ENCODE results near the gene ALOX15B. TPM values are rescaled to one million over a fixed set of nuclear protein-coding genes. Genes with fewer than 3 reads are reported as not detected.

ALOX15B gene
- total and polyA plus RNA-seq, 9 of the 15 experiments (the other 6 are each of a cell fraction or from before 2014, with no cell fraction given), result 0.04 TPM; not detected in 8

DNA sequence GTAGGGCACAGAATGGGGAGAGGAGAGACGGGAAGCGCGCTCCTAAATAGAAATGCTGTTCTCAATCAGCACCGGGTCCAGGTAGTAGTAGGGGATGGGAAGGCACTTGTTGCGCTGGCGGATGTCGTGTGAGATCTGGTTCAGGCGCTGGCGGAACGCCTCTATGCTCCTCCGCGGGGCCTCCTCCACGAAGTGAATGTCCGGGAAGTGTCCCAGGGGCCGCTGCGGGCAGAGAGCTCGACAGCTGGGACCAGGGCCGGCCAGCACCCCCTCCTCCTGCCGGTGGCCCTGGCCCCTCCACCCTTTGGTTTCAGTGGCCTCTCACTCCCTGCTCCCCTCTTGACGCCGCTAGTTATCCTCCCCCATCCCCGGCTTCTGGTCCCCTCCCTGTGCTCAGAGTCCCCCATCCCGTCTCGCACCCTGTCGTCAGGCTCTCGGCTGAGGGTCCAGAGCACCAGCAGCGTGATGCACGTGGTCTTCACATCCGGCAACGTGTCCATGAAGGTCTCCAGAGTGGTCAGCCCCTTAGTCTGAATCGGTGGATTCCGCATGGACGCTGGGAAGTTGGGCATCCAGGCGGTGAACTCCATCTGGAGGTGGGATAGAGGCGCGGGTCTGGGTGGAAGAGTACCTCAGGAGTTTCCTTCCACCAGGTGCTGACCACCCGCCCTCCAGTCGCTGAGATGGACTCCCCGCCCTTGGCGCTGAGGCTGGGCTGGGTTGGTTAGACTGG lies 34.0 kb downstream of the ALOX15B start:
- Histone ChIP-seq H3K4me2 (ENCODE audit: insufficient read depth, low read length) (no peak overlapping the region), H3K9me1 (ENCODE audit: control insufficient read depth, insufficient read depth, low read length) (no peaks in the 10 kb centered on the region), H3K4me3 (no peak overlapping the region), H3K79me2 (ENCODE audit: control insufficient read depth, insufficient read depth, low read length) (no peaks in the 10 kb centered on the region), H3K27me3 (ENCODE audit: control insufficient read depth in 2 of 2, insufficient read depth in 2 of 2, low read length in 2 of 2) (peaks cover 0 to 25% of the 10 kb centered on the region in 2 experiments; a peak in 3 of 5 replicates), H3K9me3 (replicated peaks; ENCODE audit: control insufficient read depth, insufficient read depth, low read depth, low read length) (no peaks in the 10 kb centered on the region), H3K4me1 (replicated peaks in 1 of 2; ENCODE audit: control insufficient read depth in 2 of 2, insufficient read depth in 2 of 2, low read length in 2 of 2) (peaks cover 5 to 24% of the 10 kb centered on the region in 2 experiments; a peak in 3 of 5 replicates), H3K9ac (ENCODE audit: insufficient read depth in 1 of 2, low read depth in 2 of 2, low read length in 2 of 2) (peak overlapping the region in 1 of 2 experiments; percentile 58; a peak in 2 of 4 replicates), H3K27ac (ENCODE audit: extremely low read depth, low read depth, low read length) (no peak overlapping the region), H2AFZ (ENCODE audit: low read depth, low read length) (no peak overlapping the region), H3K36me3 (ENCODE audit: control insufficient read depth, insufficient read depth, low read length) (no peaks in the 10 kb centered on the region), H4K20me1 (replicated peaks; ENCODE audit: control insufficient read depth, insufficient read depth, low read length) (no peaks in the 10 kb centered on the region)
- CTCF ChIA-PET (ENCODE audit: low intra/inter-chr PET ratio), result no interaction called here
- WGBS (ENCODE audit: insufficient coverage, low coverage, missing lambda C conversion rate), result 35% methylated on average over 22 of the region's 40 CpGs
- DNase-seq (ENCODE audit: extremely low read depth in 1 of 4, low spot score in 3 of 4) (no peak), ATAC-seq (no peak), FAIRE-seq (no peak)
- POLR2A ChIA-PET, result interaction anchor here (0.6 to 2.1 kb wide), 4 partner anchors 8 to 175 kb away, joined by 3 to 9 read pairs (median 3); partner anchors contain the start of gene CTC1
- no TSS peak for BruUV-seq (replicated peaks)
- intact Hi-C loops (cut with micrococcal nuclease) (loop anchor here (5.0 kb wide), 1 partner anchor 39 kb away; no protein-coding TSS in a partner anchor), in situ Hi-C loops (cut with MboI) (loop anchor here (25.0 kb wide), 2 partner anchors 714 to 914 kb away; partner anchors contain the start of gene MFSD6L)
- no peak for TF ChIP-seq MCM3 (IDR thresholded peaks at IDR 0.05)
- TF ChIP-seq, protein P1, sequence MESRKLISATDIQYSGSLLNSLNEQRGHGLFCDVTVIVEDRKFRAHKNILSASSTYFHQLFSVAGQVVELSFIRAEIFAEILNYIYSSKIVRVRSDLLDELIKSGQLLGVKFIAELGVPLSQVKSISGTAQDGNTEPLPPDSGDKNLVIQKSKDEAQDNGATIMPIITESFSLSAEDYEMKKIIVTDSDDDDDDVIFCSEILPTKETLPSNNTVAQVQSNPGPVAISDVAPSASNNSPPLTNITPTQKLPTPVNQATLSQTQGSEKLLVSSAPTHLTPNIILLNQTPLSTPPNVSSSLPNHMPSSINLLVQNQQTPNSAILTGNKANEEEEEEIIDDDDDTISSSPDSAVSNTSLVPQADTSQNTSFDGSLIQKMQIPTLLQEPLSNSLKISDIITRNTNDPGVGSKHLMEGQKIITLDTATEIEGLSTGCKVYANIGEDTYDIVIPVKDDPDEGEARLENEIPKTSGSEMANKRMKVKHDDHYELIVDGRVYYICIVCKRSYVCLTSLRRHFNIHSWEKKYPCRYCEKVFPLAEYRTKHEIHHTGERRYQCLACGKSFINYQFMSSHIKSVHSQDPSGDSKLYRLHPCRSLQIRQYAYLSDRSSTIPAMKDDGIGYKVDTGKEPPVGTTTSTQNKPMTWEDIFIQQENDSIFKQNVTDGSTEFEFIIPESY (CRISPR knock-in tag; IDR thresholded peaks at IDR 0.05), result peak; percentile 38; the same call in 1 of the 2 replicates
